ENCODE measurements around the gene MBP.

The MBP gene

DNA sequence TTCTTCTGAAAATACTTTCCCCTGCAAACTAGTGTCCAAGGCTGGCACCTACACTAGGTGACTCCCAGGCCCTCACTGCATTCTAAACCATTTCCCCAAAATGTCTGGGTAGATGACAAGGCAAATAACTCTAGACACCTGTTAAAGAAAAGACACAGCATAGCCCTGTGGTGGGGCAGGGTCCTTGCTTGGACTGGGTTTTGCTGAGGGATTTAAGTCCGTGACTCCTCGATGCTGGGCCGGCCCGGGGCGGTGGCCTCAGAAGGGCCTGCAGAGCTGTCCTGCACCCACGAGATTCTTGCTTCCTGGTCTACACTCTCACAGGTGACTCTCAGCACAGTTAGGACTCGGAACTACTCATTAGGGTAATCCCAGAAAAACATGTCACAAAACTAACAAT lies 55.2 kb downstream of the MBP start:
- H3K9me3 Mint-ChIP-seq = peaks cover 3% of the 10 kb centered on the region
- TF ChIP-seq CTCF (IDR thresholded peaks at IDR 0.05; ENCODE audit: unreplicated experiment in 3 of 3) = no peak
- no peaks in the 10 kb centered on the region for H3K36me3 Mint-ChIP-seq (ENCODE audit: low read depth)
- H3K27me3 Mint-ChIP-seq (ENCODE audit: low read depth) = no peaks in the 10 kb centered on the region
- H3K4me1 Mint-ChIP-seq = peaks cover 22% of the 10 kb centered on the region
- no peak overlapping the region for H3K27ac Mint-ChIP-seq
- no peak overlapping the region for H3K4me3 Mint-ChIP-seq

DNA sequence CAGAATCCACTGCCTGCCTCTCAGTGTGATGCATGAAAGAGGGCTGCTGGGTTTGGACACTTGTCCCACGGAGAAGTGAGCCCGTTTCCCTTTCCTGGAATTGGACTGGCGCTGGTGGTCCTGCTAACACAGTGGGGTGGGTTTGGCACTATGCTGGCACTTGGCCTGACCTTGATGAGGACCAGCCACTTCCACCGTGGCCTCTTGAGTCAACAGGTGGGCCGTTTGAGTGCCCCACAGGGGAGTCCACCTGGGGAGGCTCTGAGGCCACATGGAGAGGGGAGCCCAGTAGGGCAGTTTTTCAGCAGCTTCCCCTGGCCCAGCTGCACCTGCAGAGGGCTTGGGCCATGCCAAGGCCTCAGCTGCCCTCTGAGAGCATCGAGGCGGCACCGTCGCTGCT lies 56.5 kb downstream of the MBP start:
- Mint-ChIP-seq H3K27ac (no peak overlapping the region), H3K9me3 (no peaks in the 10 kb centered on the region), H3K4me1 (peaks cover 31% of the 10 kb centered on the region), H3K36me3 (ENCODE audit: low read depth) (no peaks in the 10 kb centered on the region), H3K27me3 (ENCODE audit: low read depth) (no peaks in the 10 kb centered on the region), H3K4me3 (no peak overlapping the region)
- TF ChIP-seq CTCF (IDR thresholded peaks at IDR 0.05; ENCODE audit: unreplicated experiment in 3 of 3) = no peak

- Mint-ChIP-seq H3K4me1 (peaks cover 30% of the 10 kb centered on the region), H3K4me3 (no peak overlapping the region), H3K27me3 (ENCODE audit: low read depth) (no peaks in the 10 kb centered on the region), H3K27ac (peak overlapping the region; percentile 10 to 12 (median 11)), H3K9me3 (no peaks in the 10 kb centered on the region), H3K36me3 (ENCODE audit: low read depth) (no peaks in the 10 kb centered on the region)
- TF ChIP-seq CTCF (IDR thresholded peaks at IDR 0.05; ENCODE audit: unreplicated experiment in 3 of 3) = no peak
Measured at GRCh38 chr18:77074431-77074830, 58.2 kb downstream of the MBP start.

DNA sequence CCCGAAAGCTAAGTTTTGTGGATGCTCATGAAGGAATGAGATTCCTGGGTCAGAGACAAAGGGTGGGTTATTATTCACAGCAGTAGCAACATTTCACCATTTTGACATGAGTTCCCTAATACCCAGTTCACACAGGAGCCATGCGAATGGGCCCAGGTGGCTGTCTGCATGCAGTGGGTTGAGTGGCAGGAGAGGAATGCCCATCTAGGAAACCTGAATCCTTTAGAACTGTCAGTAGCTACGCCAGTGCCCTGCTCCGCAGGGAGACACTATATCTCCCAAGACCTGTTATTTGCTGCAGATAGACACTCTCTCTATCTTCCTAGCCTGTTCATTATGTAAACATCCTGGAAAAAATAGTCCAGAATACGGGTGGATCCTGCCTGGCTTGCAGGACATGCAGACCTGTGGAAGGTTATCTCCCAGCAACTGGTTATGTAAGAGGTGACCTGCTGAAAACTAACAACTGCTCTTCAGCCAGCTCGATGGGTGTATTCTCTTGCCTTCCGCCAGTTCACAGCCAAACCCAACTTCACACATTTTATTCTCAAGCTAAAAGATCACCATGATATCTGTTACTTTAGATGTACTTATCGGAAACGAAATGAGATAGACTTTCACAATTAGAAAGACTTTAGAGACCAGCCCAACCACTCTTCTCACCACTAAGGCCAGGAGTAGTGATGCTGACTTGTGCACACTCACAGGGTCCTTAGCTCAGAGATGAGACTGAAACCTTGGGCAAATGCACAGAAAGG lies 59.1 kb downstream of the MBP start:
- no peaks in the 10 kb centered on the region for H3K27me3 Mint-ChIP-seq (ENCODE audit: low read depth)
- H3K9me3 Mint-ChIP-seq = no peaks in the 10 kb centered on the region
- TF ChIP-seq CTCF (IDR thresholded peaks at IDR 0.05; ENCODE audit: unreplicated experiment in 3 of 3) = no peak
- H3K27ac Mint-ChIP-seq = peak overlapping the region in 1 of 3 experiments; percentile 60
- H3K36me3 Mint-ChIP-seq (ENCODE audit: low read depth) = no peaks in the 10 kb centered on the region
- no peak overlapping the region for H3K4me3 Mint-ChIP-seq
- peaks cover 39% of the 10 kb centered on the region for H3K4me1 Mint-ChIP-seq

DNA sequence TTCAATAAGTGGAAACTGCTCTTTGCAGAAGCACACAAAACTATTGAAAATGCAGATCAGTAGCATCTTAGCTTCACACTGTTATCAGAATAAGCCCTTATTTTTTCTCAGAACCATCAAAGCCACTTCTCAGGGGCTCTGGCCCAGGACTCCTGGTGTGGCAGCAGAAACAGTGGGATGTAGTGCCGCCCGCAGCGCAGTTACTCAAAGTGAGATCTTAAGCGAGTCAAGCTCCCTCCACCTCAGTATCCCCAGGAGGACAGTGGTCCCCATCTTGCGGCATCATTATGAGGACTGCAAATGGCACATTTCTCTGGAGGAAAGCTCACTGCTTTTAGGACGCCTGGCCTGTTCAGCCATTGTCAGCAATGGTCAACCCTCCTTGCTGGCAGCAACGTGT lies 60.0 kb downstream of the MBP start:
- peak overlapping the region in 2 of 3 experiments; percentile 73 to 86 for H3K27ac Mint-ChIP-seq
- no peak for TF ChIP-seq CTCF (IDR thresholded peaks at IDR 0.05; ENCODE audit: unreplicated experiment in 3 of 3)
- H3K9me3 Mint-ChIP-seq = no peaks in the 10 kb centered on the region
- no peaks in the 10 kb centered on the region for H3K27me3 Mint-ChIP-seq (ENCODE audit: low read depth)
- no peak overlapping the region for H3K4me3 Mint-ChIP-seq
- H3K4me1 Mint-ChIP-seq = peaks cover 44% of the 10 kb centered on the region
- H3K36me3 Mint-ChIP-seq (ENCODE audit: low read depth) = no peaks in the 10 kb centered on the region

- no peak for TF ChIP-seq CTCF (IDR thresholded peaks at IDR 0.05; ENCODE audit: unreplicated experiment in 3 of 3)
- H3K4me3 Mint-ChIP-seq = no peak overlapping the region
- no peaks in the 10 kb centered on the region for H3K9me3 Mint-ChIP-seq
- H3K4me1 Mint-ChIP-seq = peaks cover 44% of the 10 kb centered on the region
- H3K27ac Mint-ChIP-seq = peak overlapping the region; percentile 18 to 86 (median 73)
- H3K36me3 Mint-ChIP-seq (ENCODE audit: low read depth) = no peaks in the 10 kb centered on the region
- H3K27me3 Mint-ChIP-seq (ENCODE audit: low read depth) = no peaks in the 10 kb centered on the region
Measured at GRCh38 chr18:77071711-77072292, 60.8 kb downstream of the MBP start.

Measured in nephron (organoid).